ENCODE measurements around the gene GTF2H4. TPM values are rescaled to one million over a fixed set of nuclear protein-coding genes. Genes with fewer than 3 reads are reported as not detected.
A peak's percentile ranks its signal among the peaks of the same experiment; 100 is the strongest.

The GTF2H4 gene
- total RNA-seq, 1 experiment from 2014 or later, result 13.7 TPM

DNA sequence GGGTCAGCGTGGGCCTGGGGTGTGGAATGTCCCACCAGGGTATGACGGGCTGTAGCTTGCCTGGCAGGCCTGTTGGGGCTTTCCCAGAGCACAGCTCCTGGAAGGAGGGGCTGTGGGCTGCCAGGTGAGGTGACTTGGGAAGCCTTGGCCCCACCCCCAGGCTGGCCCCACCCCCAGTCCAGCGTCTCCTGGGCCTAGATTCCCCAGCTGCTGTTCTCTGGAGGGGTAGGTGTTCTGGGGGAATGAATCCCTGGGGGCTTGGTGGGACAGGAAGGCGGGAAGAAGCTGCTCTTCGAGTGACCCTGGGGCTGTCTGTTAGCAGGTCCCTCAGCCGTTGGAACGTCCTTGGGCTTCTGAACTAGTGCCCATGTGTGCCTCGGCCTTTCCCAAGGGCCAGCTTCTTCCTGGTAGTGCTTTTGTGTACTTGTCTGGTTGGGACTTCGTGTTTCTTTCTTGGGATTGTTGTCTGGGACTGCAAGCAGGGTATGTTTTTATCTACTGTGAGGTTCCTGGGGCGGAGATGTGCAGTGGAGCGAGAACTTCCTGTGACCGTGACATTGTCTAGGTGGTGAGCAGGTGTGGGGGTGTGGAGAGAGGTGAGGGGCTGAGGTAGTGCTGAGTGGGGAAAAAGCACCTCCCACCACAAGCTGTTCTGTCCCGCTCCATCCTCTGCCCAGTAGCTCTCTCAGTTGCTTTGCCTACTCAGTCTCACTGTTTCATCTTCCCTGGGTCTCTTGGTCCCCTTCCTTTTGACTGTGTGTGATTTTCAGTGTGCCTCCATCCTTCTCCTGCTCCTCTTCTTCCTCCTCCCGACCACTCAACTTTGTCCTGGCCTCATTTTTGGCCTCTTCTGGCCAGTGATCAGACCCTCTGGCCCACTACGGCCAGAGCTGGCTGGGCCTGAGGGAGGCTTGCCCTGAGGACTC is 25.0 kb upstream of the GTF2H4 start:
- DNase-seq (ENCODE audit: low read depth), result peak; percentile 43

DNA sequence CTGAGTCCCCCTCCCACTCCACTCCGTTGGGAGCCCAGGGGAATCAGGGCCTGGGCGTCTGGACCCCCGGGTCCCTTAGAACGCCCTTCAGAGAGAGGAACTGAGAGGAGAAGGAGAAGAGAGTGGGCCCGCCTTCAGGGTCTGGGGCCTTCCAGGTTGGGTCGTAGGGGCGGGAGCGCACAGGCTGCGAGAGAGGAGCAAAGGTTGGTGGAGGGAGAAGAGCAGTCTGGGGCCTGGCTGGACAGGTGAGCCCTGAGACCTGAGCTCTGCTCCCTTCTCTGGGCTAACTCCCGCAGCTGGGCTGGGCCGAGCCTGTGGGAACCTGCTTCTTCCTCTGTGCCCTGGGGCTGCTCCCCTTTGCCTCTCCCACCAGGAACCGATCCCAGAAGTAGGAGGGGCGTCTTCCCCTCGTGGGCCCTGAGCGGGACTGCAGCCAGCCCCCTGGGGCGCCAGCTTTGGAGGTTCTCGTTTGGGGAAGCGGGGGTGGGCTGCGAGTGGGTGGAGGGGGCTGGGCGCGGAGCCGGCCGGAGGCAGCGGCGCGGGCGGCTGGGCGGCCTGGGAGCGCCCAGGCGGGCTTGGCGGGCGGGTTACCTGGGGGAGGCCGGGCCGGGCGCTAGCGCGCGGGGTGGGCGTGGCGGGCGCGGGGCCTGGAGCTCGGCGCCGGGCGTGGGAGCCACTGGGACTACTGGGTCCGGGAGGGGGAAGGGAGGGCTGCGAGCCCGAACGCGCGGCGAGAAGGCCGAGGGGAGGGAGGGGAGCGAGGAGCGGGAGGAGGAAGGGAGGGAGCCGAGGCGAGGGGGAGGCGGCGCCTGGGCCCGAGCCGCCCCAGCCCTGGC is 24.1 kb upstream of the GTF2H4 start, which contains the start of gene DDR1:
TSS of gene DDR1 (plus strand) at position 835 of the 836 bp plus-strand sequence. CDS start 4,211 bp downstream, outside the sequence.
- peak; percentile 70 for DNase-seq (ENCODE audit: low read depth)

DNA sequence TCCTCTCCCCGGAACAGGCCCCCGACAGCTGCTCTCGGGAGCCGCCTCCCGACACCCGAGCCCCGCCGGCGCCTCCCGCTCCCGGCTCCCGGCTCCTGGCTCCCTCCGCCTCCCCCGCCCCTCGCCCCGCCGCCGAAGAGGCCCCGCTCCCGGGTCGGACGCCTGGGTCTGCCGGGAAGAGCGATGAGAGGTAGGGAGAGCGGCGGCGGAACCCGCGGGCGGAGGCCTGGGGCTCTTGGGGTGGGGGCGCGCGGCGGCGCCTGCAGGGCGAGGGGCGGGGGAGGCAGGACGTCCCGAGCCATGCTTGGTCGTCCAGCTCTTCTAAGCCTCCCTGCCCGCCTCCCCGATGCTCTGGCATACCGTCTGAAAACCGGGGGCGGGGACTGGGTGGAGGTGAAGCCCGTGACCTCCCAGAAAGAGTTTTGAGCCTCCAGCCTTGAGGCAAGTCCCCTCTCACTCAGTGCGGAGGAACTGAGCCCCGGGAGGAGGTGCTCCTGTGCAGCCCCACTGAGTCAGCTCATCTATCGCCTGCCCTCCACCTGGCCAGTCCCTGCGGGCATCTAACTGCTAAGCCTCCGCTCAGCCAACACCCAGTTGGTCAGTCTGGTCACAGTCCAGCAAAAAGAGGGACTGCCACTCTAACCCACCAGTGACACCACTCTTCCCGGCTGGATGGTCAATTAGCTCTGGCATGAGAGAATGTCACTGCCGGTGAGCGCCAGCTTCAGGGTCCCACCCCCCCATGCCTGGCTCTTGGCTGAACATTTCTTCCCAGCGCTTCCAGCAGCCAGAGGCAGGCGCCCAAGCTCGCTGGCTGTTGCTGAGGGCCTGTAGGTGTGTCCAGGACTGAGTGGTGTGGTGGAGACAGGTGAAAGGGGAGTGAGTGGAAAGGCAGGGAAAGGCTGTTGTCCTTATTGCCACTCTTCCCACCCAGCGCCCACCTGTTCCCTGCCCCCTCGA is 23.2 kb upstream of the GTF2H4 start:
- peak; percentile 66 for DNase-seq (ENCODE audit: low read depth)

GRCh38 chr6:30885481-30885998 is 22.5 kb upstream of the GTF2H4 start:
- peak; percentile 43 for DNase-seq (ENCODE audit: low read depth)

DNA sequence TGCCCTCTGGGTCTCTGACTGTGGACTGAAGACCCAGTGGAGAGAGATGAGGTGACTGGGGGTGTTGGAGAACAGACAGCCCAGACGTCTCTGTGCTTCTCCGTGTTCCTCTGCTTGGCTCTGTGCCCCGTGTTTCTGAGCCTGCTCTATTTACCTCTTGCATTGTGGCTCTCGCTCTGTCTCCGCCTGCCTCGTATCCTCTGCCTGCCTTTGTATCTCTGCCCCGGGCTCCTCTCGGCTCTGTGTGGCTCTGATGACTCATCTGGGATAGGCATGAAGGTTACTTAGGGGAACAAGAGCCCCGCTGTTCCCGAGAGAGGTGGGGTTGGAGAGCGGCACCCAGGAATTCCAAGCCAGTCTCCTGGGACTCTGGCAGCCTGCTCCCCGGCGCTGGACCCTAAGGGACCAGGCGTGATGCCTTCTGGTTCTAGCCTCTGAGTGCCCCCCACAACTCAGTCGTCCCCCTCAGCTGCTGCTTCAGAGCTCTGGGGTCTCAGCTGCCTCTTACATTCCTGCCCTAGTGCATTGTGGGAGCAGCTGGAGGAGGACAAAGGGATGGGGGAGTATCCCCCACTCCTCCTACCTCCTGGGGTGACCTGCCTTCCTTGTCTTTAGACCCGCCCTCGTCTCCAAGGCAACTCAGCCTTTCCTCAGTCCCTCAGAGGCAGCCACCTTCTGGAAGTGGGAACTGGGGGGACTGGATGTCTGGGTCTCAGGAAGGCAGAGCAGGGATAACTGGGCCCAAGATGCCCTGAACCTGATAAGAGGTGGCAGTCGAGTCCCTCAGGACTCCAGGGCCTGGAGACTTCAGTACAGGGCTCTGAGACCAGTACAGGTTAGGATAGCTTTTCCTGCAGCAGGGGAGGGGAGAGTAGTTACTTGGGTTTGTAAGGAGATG is 21.8 kb upstream of the GTF2H4 start:
- peak; percentile 89 for DNase-seq (ENCODE audit: low read depth)

GRCh38 chr6:30886897-30887255 is 21.1 kb upstream of the GTF2H4 start:
- no peak for DNase-seq (ENCODE audit: low read depth)

DNA sequence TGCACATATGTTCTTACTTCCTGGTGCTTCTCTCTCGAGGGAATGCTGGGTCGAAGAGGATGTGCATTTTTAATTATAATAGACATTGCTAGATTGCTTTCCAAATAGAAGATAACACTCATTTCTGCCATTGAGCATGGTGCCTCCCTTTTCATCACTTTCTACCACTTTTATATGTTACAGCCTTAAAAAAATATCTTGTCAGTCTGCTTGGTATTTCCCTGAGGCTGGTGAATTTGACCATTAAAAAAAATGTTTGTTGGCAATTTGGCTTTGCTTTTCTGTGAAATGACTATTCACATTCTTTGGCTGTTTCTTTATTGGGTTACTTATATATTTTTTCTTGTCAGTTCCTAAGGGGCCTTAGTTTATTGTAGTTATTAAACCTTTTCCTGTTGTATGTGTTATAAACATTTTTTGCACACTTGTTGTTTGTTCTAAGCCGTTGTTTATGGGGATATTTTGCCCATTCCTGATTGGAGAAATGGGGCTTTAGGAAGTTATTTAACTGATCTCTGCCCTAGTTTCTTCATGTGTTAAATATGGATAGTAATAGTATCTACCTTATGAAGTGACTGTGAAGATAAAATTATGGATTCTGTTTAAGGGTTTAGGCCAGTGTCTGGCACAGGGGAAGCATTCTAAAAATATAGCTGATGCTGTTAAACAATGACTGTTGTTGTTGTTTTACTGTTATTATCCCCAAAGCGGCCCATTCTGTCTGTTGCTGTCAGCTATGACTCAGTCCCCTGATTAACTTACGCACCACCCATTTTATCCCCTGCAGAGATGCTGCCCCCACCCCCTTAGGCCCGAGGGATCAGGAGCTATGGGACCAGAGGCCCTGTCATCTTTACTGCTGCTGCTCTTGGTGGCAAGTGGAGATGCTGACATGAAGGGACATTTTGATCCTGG is 19.8 kb upstream of the GTF2H4 start:
- DNase-seq (ENCODE audit: low read depth), result peak; percentile 71

GRCh38 chr6:30888816-30889495 is 19.1 kb upstream of the GTF2H4 start:
- no peak for DNase-seq (ENCODE audit: low read depth)

GRCh38 chr6:30889496-30889885 is 18.5 kb upstream of the GTF2H4 start:
- DNase-seq (ENCODE audit: low read depth), result no peak

DNA sequence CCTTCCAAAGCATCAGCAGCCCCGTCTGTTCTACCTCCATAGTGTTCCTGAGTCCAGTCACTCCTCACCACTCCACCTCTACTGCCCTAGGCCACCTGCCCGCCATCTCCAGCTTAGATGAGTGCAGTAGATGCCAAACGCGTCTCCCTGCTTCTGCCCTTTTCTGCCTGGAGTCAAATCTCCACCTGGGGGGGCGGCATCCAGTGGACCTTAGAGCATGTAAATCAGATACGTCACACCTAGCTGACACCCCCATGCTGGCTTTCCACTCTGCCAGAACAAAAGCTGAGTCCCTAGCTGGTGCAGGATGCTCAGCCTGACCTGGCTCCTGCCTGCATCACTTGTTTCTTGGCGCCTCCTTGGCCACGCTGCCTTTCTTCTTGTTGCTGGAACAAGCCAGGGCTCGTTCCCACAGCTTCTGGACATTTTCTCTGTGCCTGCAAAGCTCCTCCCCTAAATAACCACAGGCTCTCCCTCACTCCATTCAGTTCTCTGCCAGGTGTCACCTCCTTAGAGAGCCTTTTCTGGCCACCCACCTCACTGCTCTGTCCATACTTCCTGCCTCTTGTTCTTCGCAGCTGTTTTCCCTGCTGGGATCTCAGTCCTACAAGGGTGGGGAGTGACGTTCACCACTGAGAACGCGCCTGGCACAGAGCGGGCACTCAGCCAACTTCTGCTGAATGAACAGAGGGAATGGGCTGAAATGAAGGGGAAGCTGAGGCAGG is 17.9 kb upstream of the GTF2H4 start:
- no peak for DNase-seq (ENCODE audit: low read depth)

GRCh38 chr6:30890646-30891449 is 17.2 kb upstream of the GTF2H4 start:
- DNase-seq (ENCODE audit: low read depth), result no peak

DNA sequence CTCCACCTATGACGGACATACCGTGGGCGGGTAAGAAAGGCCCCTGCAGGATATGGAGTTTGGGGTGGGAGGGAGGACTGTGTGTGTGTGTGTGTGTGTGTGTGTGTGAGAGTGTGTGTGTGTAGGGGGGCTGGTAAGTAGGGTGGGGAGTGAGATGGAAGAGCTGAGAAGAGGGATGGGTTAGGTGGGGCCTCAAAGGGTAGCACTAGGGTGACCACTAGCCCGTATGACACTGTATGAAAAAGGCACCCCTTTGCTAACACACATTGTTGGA is 16.6 kb upstream of the GTF2H4 start:
- DNase-seq (ENCODE audit: low read depth), result no peak

DNA sequence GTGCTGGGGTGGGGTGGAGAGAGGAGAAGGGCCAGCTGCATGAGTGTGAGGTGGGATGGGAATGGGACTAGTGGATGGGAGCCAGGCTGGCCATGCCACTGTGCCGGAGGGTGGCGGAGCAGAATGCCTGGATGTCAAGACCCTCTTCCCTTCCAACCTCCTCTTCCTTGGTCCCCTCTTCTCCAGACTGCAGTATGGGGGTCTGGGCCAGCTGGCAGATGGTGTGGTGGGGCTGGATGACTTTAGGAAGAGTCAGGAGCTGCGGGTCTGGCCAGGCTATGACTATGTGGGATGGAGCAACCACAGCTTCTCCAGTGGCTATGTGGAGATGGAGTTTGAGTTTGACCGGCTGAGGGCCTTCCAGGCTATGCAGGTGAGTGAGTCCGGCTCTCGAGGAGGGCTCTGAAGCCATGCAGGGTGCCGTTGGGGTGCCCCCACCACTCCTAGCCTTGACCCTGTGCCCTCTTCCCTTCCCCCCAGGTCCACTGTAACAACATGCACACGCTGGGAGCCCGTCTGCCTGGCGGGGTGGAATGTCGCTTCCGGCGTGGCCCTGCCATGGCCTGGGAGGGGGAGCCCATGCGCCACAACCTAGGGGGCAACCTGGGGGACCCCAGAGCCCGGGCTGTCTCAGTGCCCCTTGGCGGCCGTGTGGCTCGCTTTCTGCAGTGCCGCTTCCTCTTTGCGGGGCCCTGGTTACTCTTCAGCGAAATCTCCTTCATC is 16.0 kb upstream of the GTF2H4 start:
- no peak for DNase-seq (ENCODE audit: low read depth)

- no peak for DNase-seq (ENCODE audit: low read depth)
Observed at GRCh38 chr6:30893001-30893591, 14.9 kb upstream of the GTF2H4 start.

- DNase-seq (ENCODE audit: low read depth), result no peak
Observed at GRCh38 chr6:30893666-30894065, 14.3 kb upstream of the GTF2H4 start.

- no peak for DNase-seq (ENCODE audit: low read depth)
Observed at GRCh38 chr6:30894381-30894780, 13.6 kb upstream of the GTF2H4 start.
